ENCODE measurements around the gene CCDC124.

The CCDC124 gene

GRCh38 chr19:17989425-17990094, 56.7 kb downstream of the CCDC124 start:
- DNase-seq = no peak

DNA sequence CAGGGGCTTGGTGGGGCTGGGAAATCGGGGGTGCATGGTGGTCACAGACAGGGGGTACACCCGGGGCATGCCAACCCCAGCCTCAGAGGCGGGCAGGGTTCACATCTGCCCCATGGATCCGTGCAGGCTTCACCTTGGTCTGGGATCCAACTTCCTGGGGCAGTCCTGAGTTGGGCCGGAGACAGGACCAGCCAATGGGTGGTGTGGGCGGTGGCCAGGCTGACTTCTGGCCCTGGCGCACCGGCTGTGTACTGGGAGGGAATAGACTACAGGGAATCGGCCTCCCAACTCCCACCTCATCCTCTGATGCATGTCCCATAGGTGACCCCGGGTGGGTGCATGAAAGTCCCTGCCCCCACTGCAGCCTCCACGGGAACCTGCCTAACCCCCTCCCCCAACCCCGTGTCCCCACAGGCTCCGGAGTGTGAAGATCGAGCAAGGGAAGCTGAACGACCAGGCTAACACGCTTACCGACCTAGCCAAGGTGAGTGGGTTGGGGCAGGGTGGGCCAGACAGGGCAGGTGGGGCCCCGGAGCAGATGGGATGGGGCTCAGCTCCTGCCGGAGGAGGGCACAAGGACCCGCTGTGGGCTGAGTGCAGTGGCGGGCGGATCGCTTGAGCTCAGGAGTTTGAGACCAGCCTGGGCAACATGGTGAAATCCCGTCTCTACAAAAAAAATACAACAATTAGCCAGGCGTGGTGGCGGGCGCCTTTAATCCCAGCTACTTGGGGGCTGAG, 60.4 kb downstream of the CCDC124 start:
- DNase-seq = no peak

Data from NCI-H524 (cell line).